ENCODE data around the gene HSPG2.

The HSPG2 gene

DNA sequence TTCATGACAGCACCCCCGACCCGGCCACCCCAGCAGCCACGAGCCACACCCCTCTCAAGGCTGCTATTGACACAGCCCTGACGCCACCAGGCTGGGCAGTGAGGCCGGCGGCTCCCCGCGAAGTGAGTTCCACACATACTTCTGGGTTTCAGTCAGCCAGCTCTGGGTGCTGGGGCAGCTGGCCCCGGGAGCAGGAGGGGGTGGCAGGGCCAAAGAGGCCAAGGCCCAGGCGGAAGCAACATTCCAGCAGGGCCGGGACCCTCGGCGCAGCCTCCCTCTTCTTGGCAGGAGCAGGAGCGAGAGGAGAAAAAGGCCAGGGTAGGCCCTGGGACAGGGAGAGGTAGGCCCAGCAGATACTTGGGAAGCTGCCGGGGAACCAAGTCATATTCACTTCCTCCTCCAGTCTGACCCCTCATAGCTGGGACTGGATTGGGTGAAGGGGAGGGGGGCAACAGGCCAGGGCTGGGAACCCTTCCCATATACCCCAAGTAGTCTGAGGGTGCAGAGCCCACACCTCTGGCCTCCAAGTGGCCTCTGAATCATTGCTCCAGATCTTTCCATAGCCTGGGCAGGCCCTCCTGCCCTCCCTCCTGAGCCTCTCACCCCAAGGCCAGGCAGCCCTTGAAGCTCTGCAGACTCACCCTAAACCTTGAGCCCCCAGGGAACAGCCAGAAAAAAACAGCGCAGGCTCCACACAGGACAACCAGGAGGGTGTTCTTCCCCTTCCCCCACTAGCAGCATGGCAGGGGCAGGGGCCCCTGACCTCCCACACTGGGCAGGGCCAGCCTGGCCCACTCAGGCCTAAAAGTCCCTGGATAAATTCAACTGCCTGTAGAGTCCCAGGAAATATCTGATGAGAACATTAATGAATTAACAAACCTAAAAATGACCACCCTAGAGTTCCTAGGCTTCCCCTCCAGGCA, 5.7 kb downstream of the HSPG2 start:
- Histone ChIP-seq H3K4me3 (ENCODE audit: low read depth, low read length) (peak overlapping the region; percentile 25), H3K27me3 (ENCODE audit: insufficient read depth, low read length) (no peaks in the 10 kb centered on the region), H3K36me3 (ENCODE audit: insufficient read depth, low read length) (peaks cover 4% of the 10 kb centered on the region; the same call in 1 of the 2 replicates), H3K4me1 (ENCODE audit: control insufficient read depth, insufficient read depth, low read length, unreplicated experiment) (peaks cover 73% of the 10 kb centered on the region), H3K27ac (ENCODE audit: low read depth, low read length) (peak overlapping the region; percentile 99), H3K79me2 (ENCODE audit: control insufficient read depth, insufficient read depth, low read length, unreplicated experiment) (peaks cover 79% of the 10 kb centered on the region), H2AFZ (ENCODE audit: low read length, unreplicated experiment) (no peak overlapping the region)

DNA sequence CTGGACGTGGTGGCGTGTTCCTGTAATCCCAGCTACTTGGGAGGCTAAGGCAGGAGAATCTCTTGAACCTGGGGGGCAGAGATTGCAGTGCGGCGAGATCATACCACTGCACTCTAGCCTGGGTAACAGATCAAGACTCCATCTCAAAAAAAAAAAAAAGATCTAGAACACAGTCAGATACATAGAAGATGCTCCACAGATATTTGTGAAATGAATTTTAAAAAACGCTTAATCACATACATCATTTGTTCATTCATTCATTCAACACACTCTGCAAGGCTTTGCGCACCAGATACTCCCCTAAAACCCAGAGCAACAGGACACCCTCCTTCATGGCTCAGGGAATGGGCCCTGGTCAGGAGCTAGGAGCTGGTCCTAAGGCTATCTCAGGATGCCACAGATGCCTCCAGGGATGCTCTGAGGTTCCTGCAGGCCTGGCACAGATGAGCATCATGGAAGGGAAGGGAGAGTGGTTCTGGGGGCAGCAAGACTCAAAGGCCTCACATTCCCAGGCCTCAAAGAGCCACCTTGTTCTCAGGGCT, 6.4 kb downstream of the HSPG2 start:
- peaks cover 80% of the 10 kb centered on the region for H3K4me1 ChIP-seq (ENCODE audit: control insufficient read depth, insufficient read depth, low read length, unreplicated experiment)
- H3K79me2 ChIP-seq (ENCODE audit: control insufficient read depth, insufficient read depth, low read length, unreplicated experiment): peaks cover 79% of the 10 kb centered on the region
- H3K27ac ChIP-seq (ENCODE audit: low read depth, low read length): peak overlapping the region; percentile 99
- H2AFZ ChIP-seq (ENCODE audit: low read length, unreplicated experiment): no peak overlapping the region
- H3K27me3 ChIP-seq (ENCODE audit: insufficient read depth, low read length): no peaks in the 10 kb centered on the region
- peaks cover 4% of the 10 kb centered on the region; the same call in 1 of the 2 replicates for H3K36me3 ChIP-seq (ENCODE audit: insufficient read depth, low read length)
- H3K4me3 ChIP-seq (ENCODE audit: low read depth, low read length): no peak overlapping the region; the same call in 1 of the 2 replicates

DNA sequence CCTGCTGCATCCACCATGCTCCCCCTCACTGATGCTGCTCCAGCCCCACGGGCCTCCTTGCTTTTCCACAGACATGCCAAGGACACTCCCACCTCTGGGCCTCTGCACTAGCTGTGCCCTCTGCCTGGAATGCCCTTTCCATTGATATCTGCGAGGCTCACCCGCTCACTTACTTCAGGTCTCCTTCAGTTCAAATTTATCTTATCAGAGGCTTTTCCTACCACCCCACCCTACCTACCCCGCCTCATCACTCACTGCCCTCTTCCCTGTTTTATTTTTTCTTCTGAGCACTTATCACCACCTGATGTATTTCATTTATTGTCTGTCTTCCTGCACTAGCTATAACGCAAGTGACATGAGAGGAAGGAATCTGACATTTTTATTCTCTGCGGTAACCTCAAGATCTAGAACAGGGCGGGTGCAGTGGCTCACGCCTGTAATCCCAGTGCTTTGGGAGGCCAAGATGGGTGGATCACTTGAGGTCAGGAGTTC, 7.0 kb downstream of the HSPG2 start:
- no peaks in the 10 kb centered on the region for H3K27me3 ChIP-seq (ENCODE audit: insufficient read depth, low read length)
- peak overlapping the region; percentile 99 for H3K27ac ChIP-seq (ENCODE audit: low read depth, low read length)
- peaks cover 79% of the 10 kb centered on the region for H3K79me2 ChIP-seq (ENCODE audit: control insufficient read depth, insufficient read depth, low read length, unreplicated experiment)
- H2AFZ ChIP-seq (ENCODE audit: low read length, unreplicated experiment): no peak overlapping the region
- no peak overlapping the region for H3K4me3 ChIP-seq (ENCODE audit: low read depth, low read length)
- peaks cover 4% of the 10 kb centered on the region; the same call in 1 of the 2 replicates for H3K36me3 ChIP-seq (ENCODE audit: insufficient read depth, low read length)
- H3K4me1 ChIP-seq (ENCODE audit: control insufficient read depth, insufficient read depth, low read length, unreplicated experiment): peaks cover 80% of the 10 kb centered on the region

DNA sequence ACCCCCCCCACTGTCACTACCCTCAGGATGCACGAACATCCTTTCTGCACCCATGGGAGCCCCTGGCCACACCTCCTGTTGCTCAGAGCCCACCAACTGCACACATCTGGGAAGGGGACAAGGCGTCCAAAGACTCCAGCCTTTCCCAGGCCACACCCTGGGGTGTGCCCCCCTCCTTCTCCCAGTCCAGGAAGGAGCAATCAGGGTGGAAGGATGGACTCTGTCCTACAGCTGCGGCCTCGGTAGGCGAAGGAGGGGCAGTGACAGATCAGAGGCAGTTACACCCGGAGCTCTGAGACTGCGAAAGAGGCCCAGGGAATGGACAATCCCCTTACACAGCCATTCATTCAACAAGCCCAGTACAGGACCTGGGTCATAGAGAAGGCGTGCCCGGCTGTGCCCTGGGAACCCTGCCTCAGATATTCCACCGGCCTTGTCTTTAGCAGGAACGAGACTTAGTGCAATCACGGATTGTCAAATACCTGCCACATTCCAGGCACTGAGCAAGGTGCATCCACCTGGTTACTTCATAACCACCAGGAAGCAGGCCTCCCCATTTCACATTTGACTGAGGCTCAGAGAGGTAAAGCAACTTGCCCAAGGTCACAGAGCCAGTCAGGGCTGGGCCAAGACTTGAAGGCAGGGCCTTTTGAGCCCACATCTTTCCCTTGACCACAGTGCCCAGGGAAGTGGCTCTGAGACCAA, 9.4 kb downstream of the HSPG2 start:
- peaks cover 4% of the 10 kb centered on the region; the same call in 1 of the 2 replicates for H3K36me3 ChIP-seq (ENCODE audit: insufficient read depth, low read length)
- H3K27me3 ChIP-seq (ENCODE audit: insufficient read depth, low read length): no peaks in the 10 kb centered on the region
- peak overlapping the region; percentile 90 for H3K27ac ChIP-seq (ENCODE audit: low read depth, low read length)
- peaks cover 76% of the 10 kb centered on the region for H3K79me2 ChIP-seq (ENCODE audit: control insufficient read depth, insufficient read depth, low read length, unreplicated experiment)
- no peak overlapping the region for H2AFZ ChIP-seq (ENCODE audit: low read length, unreplicated experiment)
- peaks cover 75% of the 10 kb centered on the region for H3K4me1 ChIP-seq (ENCODE audit: control insufficient read depth, insufficient read depth, low read length, unreplicated experiment)
- no peak overlapping the region for H3K4me3 ChIP-seq (ENCODE audit: low read depth, low read length)

DNA sequence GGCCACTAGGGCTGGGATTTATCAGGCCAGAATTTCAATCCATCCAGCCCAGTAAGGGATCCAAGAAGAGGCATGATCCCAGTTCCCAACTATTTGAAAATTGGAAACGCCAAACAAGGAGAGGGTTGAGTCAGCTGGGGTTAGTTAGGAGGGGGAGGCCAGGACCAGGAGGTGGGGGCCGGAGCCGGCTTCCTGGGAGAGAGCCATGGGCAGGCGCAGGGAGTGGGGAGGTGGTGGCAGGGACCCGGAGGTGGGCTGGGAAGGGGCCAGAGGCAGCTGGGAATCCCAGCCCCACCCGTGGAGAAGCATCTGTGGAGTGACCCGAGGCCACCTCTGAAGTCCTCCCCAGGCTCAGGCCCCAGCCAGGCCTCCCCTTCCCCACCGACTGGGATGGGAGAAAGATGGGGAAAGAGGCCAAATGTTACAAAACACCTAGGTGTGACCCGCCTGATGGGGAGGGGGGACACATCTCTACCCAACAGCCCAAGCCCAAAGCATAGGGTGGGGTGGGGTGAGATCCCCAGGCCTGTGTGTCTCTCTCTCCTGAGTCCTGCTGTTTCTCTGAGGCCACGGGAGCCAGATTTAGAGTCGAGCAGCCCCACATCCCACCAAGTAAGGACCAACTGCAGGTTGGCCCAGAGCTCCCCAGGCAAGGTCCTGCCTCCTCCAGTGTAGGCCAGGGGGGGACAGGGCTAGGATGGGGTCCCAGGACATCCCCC, 10.1 kb downstream of the HSPG2 start:
- Histone ChIP-seq H3K27me3 (ENCODE audit: insufficient read depth, low read length) (no peaks in the 10 kb centered on the region), H3K79me2 (ENCODE audit: control insufficient read depth, insufficient read depth, low read length, unreplicated experiment) (peaks cover 83% of the 10 kb centered on the region), H3K36me3 (ENCODE audit: insufficient read depth, low read length) (peaks cover 4% of the 10 kb centered on the region; the same call in 1 of the 2 replicates), H3K27ac (ENCODE audit: low read depth, low read length) (peak overlapping the region; percentile 90), H3K4me1 (ENCODE audit: control insufficient read depth, insufficient read depth, low read length, unreplicated experiment) (peaks cover 70% of the 10 kb centered on the region), H2AFZ (ENCODE audit: low read length, unreplicated experiment) (no peak overlapping the region), H3K4me3 (ENCODE audit: low read depth, low read length) (no peak overlapping the region; the same call in 1 of the 2 replicates)

DNA sequence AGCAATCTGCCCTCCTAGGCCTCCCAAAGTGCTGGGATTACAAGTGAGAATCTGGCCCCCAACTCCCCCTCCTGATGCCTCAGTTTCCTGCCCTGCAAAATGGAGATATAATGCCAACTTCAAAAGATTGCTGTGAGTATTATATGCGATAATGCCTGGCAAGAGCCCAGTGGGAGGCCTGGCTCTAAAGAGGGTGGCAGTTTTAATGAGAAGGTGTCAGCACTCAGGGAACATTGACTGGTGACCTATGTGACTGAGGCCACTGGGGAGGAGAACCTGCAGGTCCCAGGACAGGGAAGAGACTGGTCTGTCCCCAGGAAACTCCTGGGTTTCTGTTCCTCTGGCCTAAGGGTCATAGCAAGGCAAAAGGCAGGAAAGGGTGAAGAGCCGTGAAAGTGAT, 11.0 kb downstream of the HSPG2 start:
- Histone ChIP-seq H3K79me2 (ENCODE audit: control insufficient read depth, insufficient read depth, low read length, unreplicated experiment) (peaks cover 88% of the 10 kb centered on the region), H3K27me3 (ENCODE audit: insufficient read depth, low read length) (no peaks in the 10 kb centered on the region), H3K27ac (ENCODE audit: low read depth, low read length) (peak overlapping the region; percentile 90), H3K4me1 (ENCODE audit: control insufficient read depth, insufficient read depth, low read length, unreplicated experiment) (peaks cover 71% of the 10 kb centered on the region), H2AFZ (ENCODE audit: low read length, unreplicated experiment) (no peak overlapping the region), H3K4me3 (ENCODE audit: low read depth, low read length) (no peak overlapping the region), H3K36me3 (ENCODE audit: insufficient read depth, low read length) (peaks cover 4% of the 10 kb centered on the region; the same call in 1 of the 2 replicates)

DNA sequence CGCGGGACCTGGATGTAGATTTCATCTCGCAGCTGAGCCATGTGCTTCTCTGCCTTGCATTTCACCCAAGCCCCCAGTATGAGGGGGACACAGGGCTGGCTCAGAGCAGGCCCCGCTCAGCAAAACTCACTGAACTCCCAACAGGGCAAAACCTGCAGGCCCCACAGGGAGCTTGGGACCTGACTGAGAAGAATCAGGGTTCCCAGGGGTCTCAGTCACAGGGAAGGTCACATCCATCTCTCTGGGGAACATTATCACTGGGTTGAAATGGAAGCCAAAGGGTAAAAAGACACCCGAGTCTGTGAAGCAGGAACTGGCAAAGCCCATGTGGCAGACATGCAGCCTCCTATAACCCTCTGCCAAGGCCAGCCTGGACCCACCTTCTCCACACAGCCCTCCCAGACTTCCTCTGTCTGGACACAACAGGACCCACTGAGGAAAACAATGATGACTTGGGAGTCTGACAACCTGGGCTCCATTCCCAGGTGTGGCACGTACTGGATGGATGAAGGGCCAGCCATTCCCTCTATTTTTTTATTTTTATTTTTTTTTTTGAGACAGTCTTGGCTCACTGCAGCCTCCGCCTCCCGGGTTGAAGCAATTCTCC, 11.7 kb downstream of the HSPG2 start:
- Histone ChIP-seq H3K4me3 (ENCODE audit: low read depth, low read length) (no peak overlapping the region; the same call in 1 of the 2 replicates), H3K27ac (ENCODE audit: low read depth, low read length) (peak overlapping the region; percentile 90), H2AFZ (ENCODE audit: low read length, unreplicated experiment) (no peak overlapping the region)

GRCh38 chr1:21924503-21925005, 12.6 kb downstream of the HSPG2 start:
- peaks cover 4% of the 10 kb centered on the region; the same call in 1 of the 2 replicates for H3K36me3 ChIP-seq (ENCODE audit: insufficient read depth, low read length)
- H3K79me2 ChIP-seq (ENCODE audit: control insufficient read depth, insufficient read depth, low read length, unreplicated experiment): peaks cover 74% of the 10 kb centered on the region
- no peak overlapping the region for H3K4me3 ChIP-seq (ENCODE audit: low read depth, low read length)
- peaks cover 72% of the 10 kb centered on the region for H3K4me1 ChIP-seq (ENCODE audit: control insufficient read depth, insufficient read depth, low read length, unreplicated experiment)
- no peaks in the 10 kb centered on the region for H3K27me3 ChIP-seq (ENCODE audit: insufficient read depth, low read length)
- no peak overlapping the region for H2AFZ ChIP-seq (ENCODE audit: low read length, unreplicated experiment)
- H3K27ac ChIP-seq (ENCODE audit: low read depth, low read length): peak overlapping the region; percentile 90

More for the DNA sequence above, 11.7 kb downstream of the HSPG2 start:
- Histone ChIP-seq H3K36me3 (ENCODE audit: insufficient read depth, low read length) (peaks cover 4% of the 10 kb centered on the region; the same call in 1 of the 2 replicates), H3K79me2 (ENCODE audit: control insufficient read depth, insufficient read depth, low read length, unreplicated experiment) (peaks cover 83% of the 10 kb centered on the region), H3K27me3 (ENCODE audit: insufficient read depth, low read length) (no peaks in the 10 kb centered on the region), H3K4me1 (ENCODE audit: control insufficient read depth, insufficient read depth, low read length, unreplicated experiment) (peaks cover 72% of the 10 kb centered on the region)

- Histone ChIP-seq H3K79me2 (ENCODE audit: control insufficient read depth, insufficient read depth, low read length, unreplicated experiment) (peaks cover 66% of the 10 kb centered on the region), H3K4me3 (ENCODE audit: low read depth, low read length) (no peak overlapping the region), H3K4me1 (ENCODE audit: control insufficient read depth, insufficient read depth, low read length, unreplicated experiment) (peaks cover 69% of the 10 kb centered on the region), H3K27ac (ENCODE audit: low read depth, low read length) (peak overlapping the region; percentile 86), H2AFZ (ENCODE audit: low read length, unreplicated experiment) (no peak overlapping the region), H3K36me3 (ENCODE audit: insufficient read depth, low read length) (peaks cover 5% of the 10 kb centered on the region; the same call in 1 of the 2 replicates), H3K27me3 (ENCODE audit: insufficient read depth, low read length) (no peaks in the 10 kb centered on the region)
These were observed 14.8 kb downstream of the HSPG2 start for GRCh38 chr1:21922090-21923013.

All from ACC112 (cell line).